ENCODE data around the gene PNMT.
"Not testable (repeated sequence)": the region's sequence is repeated elsewhere in the genome, so short reads cannot be mapped to it uniquely, and the experiment has no call there.

PNMT gene

DNA sequence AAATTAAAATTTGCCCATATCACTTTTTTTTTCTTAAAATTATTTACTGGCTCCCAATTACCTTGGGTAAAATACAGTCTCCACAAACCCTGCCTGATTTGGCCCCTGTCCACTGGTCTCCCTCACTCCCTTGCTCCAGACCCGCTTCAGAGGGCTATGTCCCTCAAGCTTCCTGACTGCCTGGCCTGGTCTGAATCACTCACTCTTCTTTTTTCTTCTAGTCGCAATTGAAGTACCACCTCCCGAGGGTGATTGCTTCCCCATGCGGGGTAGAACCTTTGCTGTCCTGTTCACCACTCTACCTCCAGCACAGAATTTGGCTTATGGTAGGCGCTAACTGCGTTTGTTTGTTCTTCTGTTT lies 20.2 kb downstream of the PNMT start:
- Histone ChIP-seq H3K4me3 (replicated peaks; ENCODE audit: low read depth, low read length) (peak overlapping the region; percentile 69), H3K27me3 (replicated peaks; ENCODE audit: control insufficient read depth, insufficient read depth, low read length) (no peaks in the 10 kb centered on the region), H3K36me3 (ENCODE audit: control insufficient read depth, insufficient read depth, low read length) (no peaks in the 10 kb centered on the region; the same call in 1 of the 2 replicates)
- DNase-seq (ENCODE audit: extremely low read depth, insufficient read length) = no peak
- TF ChIP-seq, protein P1, sequence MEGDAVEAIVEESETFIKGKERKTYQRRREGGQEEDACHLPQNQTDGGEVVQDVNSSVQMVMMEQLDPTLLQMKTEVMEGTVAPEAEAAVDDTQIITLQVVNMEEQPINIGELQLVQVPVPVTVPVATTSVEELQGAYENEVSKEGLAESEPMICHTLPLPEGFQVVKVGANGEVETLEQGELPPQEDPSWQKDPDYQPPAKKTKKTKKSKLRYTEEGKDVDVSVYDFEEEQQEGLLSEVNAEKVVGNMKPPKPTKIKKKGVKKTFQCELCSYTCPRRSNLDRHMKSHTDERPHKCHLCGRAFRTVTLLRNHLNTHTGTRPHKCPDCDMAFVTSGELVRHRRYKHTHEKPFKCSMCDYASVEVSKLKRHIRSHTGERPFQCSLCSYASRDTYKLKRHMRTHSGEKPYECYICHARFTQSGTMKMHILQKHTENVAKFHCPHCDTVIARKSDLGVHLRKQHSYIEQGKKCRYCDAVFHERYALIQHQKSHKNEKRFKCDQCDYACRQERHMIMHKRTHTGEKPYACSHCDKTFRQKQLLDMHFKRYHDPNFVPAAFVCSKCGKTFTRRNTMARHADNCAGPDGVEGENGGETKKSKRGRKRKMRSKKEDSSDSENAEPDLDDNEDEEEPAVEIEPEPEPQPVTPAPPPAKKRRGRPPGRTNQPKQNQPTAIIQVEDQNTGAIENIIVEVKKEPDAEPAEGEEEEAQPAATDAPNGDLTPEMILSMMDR (IDR thresholded peaks at IDR 0.05; ENCODE audit: insufficient read depth, low read length, poor library complexity, severe bottlenecking) = no peak

DNA sequence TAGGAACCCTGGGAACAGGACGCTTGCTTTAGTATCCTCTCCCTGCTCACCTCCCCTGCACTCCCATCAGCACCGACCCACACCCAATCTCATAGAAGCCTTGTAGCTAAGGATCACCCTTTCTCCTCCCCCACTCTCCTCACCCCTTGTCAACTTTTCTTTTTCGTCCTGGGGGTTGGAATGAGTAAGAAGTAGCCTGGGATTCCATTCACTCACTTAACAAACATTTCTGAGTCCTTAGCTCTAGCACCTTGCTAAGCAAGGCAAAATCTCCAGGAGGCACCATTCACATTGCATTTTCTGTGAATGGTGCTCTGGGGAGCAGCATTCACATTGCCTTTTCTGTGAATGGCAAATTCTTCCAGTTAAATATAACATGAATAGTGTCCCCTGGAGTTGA lies 20.7 kb downstream of the PNMT start:
- DNase-seq (ENCODE audit: extremely low read depth, insufficient read length) = no peak
- Histone ChIP-seq H3K4me3 (replicated peaks; ENCODE audit: low read depth, low read length) (peak overlapping the region; percentile 69), H3K36me3 (ENCODE audit: control insufficient read depth, insufficient read depth, low read length) (no peaks in the 10 kb centered on the region), H3K27me3 (replicated peaks; ENCODE audit: control insufficient read depth, insufficient read depth, low read length) (no peaks in the 10 kb centered on the region)
- TF ChIP-seq, protein P1 (IDR thresholded peaks at IDR 0.05; ENCODE audit: insufficient read depth, low read length, poor library complexity, severe bottlenecking) = no peak

DNA sequence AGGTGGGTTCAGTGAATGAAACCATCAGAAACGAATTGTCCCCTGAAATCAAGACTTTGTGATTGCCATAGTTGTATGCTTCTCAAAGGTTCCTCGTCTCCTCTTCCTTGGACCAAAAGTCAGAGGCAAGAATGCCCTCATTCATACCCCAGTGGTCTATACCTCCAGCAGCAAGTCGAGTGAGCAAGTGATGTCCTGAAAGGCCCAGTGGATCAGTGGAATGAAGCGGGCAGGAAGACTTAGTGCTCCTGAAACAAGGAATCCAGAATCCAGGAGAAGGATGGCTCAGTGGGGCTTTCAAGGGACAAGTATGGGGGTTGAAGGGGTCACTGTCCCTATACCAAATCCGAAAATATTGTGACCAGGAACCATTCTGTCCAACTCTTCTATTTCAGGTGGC lies 26.3 kb downstream of the PNMT start:
- TF ChIP-seq, protein P1 (IDR thresholded peaks at IDR 0.05; ENCODE audit: insufficient read depth, low read length, poor library complexity, severe bottlenecking) = no peak
- Histone ChIP-seq H3K27me3 (replicated peaks; ENCODE audit: control insufficient read depth, insufficient read depth, low read length) (no peaks in the 10 kb centered on the region), H3K36me3 (ENCODE audit: control insufficient read depth, insufficient read depth, low read length) (no peaks in the 10 kb centered on the region; the same call in 1 of the 2 replicates), H3K4me3 (replicated peaks; ENCODE audit: low read depth, low read length) (no peak overlapping the region)
- no peak for DNase-seq (ENCODE audit: extremely low read depth, insufficient read length)

DNA sequence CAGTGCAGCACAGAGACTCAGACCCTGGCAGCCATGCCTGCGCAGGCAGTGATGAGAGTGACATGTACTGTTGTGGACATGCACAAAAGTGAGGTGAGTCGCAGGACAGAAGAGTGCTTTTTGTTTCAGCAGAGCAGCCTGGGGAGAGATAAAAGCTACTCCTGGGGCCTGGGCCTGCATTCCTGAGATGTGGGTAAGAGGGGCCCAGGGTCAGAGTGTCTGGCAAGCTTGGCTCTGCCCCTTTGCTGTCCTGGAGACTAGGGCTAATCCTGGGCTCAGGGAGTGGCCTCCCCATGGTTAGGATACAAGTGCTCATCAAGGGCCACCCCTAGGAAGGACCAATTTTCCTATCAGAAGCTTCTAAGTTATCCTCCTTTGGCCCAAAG lies 26.8 kb downstream of the PNMT start:
- H3K36me3 ChIP-seq (ENCODE audit: control insufficient read depth, insufficient read depth, low read length) = no peaks in the 10 kb centered on the region; the same call in 1 of the 2 replicates
- TF ChIP-seq, protein P1 (IDR thresholded peaks at IDR 0.05; ENCODE audit: insufficient read depth, low read length, poor library complexity, severe bottlenecking) = no peak
- H3K27me3 ChIP-seq (replicated peaks; ENCODE audit: control insufficient read depth, insufficient read depth, low read length) = no peaks in the 10 kb centered on the region; the same call in 1 of the 2 replicates
- DNase-seq (ENCODE audit: extremely low read depth, insufficient read length) = no peak
- no peak overlapping the region for H3K4me3 ChIP-seq (replicated peaks; ENCODE audit: low read depth, low read length)

DNA sequence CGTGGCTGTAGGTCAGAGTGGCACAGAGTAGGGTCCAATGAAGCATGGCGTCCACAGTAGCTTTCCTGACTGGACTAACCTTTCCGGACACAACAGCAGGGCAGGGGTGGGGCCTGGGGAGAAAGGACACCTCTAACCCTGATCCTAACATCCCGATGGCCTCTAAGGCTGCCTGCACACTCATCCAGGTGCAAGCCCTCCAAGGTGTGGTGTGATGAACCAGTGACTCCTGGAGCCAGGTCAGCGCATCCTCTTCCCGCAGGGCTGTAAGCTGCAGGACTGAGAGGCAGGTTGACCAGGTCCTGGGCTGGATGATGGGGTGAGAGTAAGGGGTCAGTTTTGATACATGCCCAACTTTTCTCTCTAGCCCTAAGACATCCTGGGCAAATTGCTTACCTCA lies 28.5 kb downstream of the PNMT start:
- H3K4me3 ChIP-seq (replicated peaks; ENCODE audit: low read depth, low read length) = no peak overlapping the region
- DNase-seq (ENCODE audit: extremely low read depth, insufficient read length) = no peak
- TF ChIP-seq, protein P1 (IDR thresholded peaks at IDR 0.05; ENCODE audit: insufficient read depth, low read length, poor library complexity, severe bottlenecking) = no peak
- H3K36me3 ChIP-seq (ENCODE audit: control insufficient read depth, insufficient read depth, low read length) = no peaks in the 10 kb centered on the region; the same call in 1 of the 2 replicates
- H3K27me3 ChIP-seq (replicated peaks; ENCODE audit: control insufficient read depth, insufficient read depth, low read length) = no peaks in the 10 kb centered on the region; the same call in 1 of the 2 replicates

DNA sequence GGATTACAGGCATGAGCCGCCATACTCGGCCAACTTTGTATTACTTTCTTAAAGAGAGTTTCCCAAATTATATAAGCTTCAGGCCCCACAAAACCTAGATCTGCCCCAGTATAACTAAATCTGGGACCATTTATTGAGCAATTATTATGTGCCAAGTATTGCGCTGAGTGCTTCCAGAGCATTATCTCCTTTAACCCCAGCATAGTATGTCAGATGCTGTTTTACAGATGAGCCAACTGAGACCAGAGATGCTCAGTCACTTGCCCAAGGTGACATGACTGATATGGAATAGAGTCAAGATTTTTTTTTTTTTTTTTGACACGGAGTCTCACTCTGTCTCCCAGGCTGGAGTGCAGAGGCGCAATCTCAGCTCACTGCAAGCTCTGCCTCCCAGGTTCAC lies 29.7 kb downstream of the PNMT start:
- no peak for DNase-seq (ENCODE audit: extremely low read depth, insufficient read length)

DNA sequence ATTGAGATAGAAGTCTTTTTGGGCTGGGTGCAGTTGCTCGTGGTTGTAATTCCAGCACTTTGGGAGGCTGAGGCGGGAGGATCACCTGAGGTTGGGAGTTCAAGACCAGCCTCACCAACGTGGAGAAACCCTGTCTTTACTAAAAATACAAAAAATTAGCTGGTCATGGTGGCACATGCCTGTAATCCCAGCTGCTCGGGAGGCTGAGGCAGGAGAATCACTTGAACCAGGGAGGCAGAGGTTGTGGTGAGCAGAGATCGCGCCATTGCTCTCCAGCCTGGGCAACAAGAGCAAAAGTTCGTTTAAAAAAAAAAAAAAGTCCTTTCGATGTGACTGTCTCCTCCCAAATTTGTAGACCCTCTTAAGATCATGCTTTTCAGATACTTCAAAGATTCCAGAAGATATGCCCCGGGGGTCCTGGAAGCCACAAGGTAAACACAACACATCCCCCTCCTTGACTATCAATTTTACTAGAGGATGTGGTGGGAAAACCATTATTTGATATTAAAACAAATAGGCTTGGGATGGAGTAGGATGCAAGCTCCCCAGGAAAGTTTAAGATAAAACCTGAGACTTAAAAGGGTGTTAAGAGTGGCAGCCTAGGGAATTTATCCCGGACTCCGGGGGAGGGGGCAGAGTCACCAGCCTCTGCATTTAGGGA lies 31.0 kb downstream of the PNMT start:
- H3K4me3 ChIP-seq (replicated peaks; ENCODE audit: low read depth, low read length); DNase-seq (ENCODE audit: extremely low read depth, insufficient read length); H3K36me3 ChIP-seq (ENCODE audit: control insufficient read depth, insufficient read depth, low read length); H3K27me3 ChIP-seq (replicated peaks; ENCODE audit: control insufficient read depth, insufficient read depth, low read length): not testable (repeated sequence)

More for the DNA sequence above, 29.7 kb downstream of the PNMT start:
- no peaks in the 10 kb centered on the region; the same call in 1 of the 2 replicates for H3K36me3 ChIP-seq (ENCODE audit: control insufficient read depth, insufficient read depth, low read length)
- H3K27me3 ChIP-seq (replicated peaks; ENCODE audit: control insufficient read depth, insufficient read depth, low read length) = no peaks in the 10 kb centered on the region; the same call in 1 of the 2 replicates
- TF ChIP-seq, protein P1 (IDR thresholded peaks at IDR 0.05; ENCODE audit: insufficient read depth, low read length, poor library complexity, severe bottlenecking) = no peak
- H3K4me3 ChIP-seq (replicated peaks; ENCODE audit: low read depth, low read length) = no peak overlapping the region

Data from GM06990 (cell line).